ENCODE measurements around the gene VWA1.

DNA sequence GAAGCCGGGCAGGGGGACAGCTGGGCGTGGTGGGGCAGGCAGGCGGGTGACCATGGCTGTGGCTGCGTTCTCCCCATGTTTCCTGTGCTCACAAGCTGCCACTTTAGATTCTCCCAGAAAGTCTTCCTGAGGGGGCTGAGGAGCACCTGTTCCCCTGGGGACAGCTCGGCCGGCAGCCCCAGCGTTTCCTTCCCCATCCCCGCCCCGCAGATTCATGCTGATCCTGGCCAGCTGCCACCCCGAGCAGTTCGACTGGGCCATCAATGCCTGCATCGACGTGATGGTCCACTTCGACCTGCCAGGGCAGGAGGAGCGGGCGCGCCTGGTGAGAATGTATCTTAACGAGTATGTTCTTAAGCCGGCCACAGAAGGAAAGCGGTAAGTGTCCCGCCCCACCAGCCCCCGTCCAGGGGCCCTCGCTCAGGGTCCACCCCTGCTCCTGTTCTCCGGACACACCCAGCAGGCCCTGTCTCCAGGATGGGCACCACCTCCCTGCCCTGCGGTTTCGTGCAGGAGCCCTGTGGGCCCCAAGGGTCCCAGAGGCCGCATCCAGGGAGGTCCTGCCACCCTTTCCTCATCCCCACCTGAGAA, 25.1 kb downstream of the VWA1 start:
- TF ChIP-seq, protein P1, sequence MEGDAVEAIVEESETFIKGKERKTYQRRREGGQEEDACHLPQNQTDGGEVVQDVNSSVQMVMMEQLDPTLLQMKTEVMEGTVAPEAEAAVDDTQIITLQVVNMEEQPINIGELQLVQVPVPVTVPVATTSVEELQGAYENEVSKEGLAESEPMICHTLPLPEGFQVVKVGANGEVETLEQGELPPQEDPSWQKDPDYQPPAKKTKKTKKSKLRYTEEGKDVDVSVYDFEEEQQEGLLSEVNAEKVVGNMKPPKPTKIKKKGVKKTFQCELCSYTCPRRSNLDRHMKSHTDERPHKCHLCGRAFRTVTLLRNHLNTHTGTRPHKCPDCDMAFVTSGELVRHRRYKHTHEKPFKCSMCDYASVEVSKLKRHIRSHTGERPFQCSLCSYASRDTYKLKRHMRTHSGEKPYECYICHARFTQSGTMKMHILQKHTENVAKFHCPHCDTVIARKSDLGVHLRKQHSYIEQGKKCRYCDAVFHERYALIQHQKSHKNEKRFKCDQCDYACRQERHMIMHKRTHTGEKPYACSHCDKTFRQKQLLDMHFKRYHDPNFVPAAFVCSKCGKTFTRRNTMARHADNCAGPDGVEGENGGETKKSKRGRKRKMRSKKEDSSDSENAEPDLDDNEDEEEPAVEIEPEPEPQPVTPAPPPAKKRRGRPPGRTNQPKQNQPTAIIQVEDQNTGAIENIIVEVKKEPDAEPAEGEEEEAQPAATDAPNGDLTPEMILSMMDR (conservative IDR thresholded peaks at IDR 0.05; ENCODE audit: low read length), result no peak
- no peak for TF ChIP-seq EZH2phosphoT487 (IDR thresholded peaks at IDR 0.05; ENCODE audit: borderline replicate concordance, low read depth, low read length)

All from OCI-LY7 (cell line).